A549 (cell line): ENCODE results near the gene LACTB. TPM values are rescaled to one million over a fixed set of nuclear protein-coding genes. Genes with fewer than 3 reads are reported as not detected.
"Not testable (repeated sequence)": the region's sequence is repeated elsewhere in the genome, so short reads cannot be mapped to it uniquely, and the experiment has no call there.

ENCODE experiments used
- ATAC-seq, 2 experiments: fragments of 200-7000 bp in 1 of 2; fragments of >200 bp in 1 of 2; cut with Nextera tagmentation in 1 of 2; cut with Tn5 transposase in 1 of 2; 3 replicates each; pipeline versions ENCODE4 v1.8.0 to v1.9.1; 2018 to 2020; ENCODE audit warnings: mild to moderate bottlenecking in 1 of 2, moderate library complexity in 1 of 2
- CTCF ChIA-PET: fragments of 300-600 bp; sonication (Branson Sonifier 250); formaldehyde crosslinking; extraction: SDS; loops from one replicate; lab custom pipeline; 2021; ENCODE audit warnings: antibody characterized with exemption, inconsistent platforms; lab: Yijun Ruan, JAX
- POLR2A ChIA-PET: fragments of 350-600 bp; formaldehyde crosslinking; extraction: SDS; loops from one replicate; lab custom pipeline; 2021; ENCODE audit warnings: antibody characterized with exemption, inconsistent platforms; lab: Yijun Ruan, JAX
- DNase-seq, 2 experiments: peaks; one replicate each; pipeline versions ENCODE4 v3.0.0 to v3.0.0-alpha.2; 2011 to 2016; ENCODE audit warnings: low read depth in 1 of 2, low spot score in 1 of 2
- FAIRE-seq: peaks from 2 replicates; lab custom pipeline; 2011; peaks lifted over from hg19 to GRCh38; lab: Jason Lieb, UNC
- H3K27ac ChIP-seq, 2 experiments: fragments of >200 bp; sonication (Bioruptor Twin); formaldehyde crosslinking; 3 replicates each; pipeline ENCODE4 v1.5.1; 2016 to 2017
- H3K4me1 ChIP-seq: fragments of >200 bp; sonication (Bioruptor Twin); formaldehyde crosslinking; 3 replicates; pipeline ENCODE4 v1.6.1; 2016
- H3K4me2 ChIP-seq: fragments of >200 bp; sonication (Bioruptor Twin); formaldehyde crosslinking; 3 replicates; pipeline ENCODE4 v1.6.1; 2016
- H3K4me3 ChIP-seq: fragments of >200 bp; sonication (Bioruptor Twin); formaldehyde crosslinking; 3 replicates; pipeline ENCODE4 v1.5.1; 2016
- H3K9me3 ChIP-seq: fragments of >200 bp; sonication (Bioruptor Twin); formaldehyde crosslinking; 3 replicates; pipeline ENCODE4 v1.6.1; 2016
- BCL3 ChIP-seq: fragments of >200 bp; sonication (Bioruptor Twin); formaldehyde crosslinking; IDR thresholded peaks from 3 replicates; pipeline ENCODE4 v1.6.1; 2016
- CEBPB ChIP-seq, 2 experiments: fragments of >200 bp in 1 of 2; sonication (Bioruptor Twin) in 1 of 2; formaldehyde crosslinking in 1 of 2; IDR thresholded peaks; 2 replicates each; pipeline ENCODE4 v1.6.1; 2012 to 2016
- CHD4 ChIP-seq: fragments of 200-600 bp; sonication (generic); IDR thresholded peaks from 2 replicates; pipeline ENCODE4 v1.6.1; 2016; ENCODE audit warnings: antibody characterized with exemption, mild to moderate bottlenecking, borderline replicate concordance
- EHMT2 ChIP-seq: fragments of 200-600 bp; sonication (generic); IDR thresholded peaks from 2 replicates; pipeline ENCODE4 v1.6.1; 2016; ENCODE audit warnings: antibody characterized with exemption, low read depth, mild to moderate bottlenecking, moderate library complexity
- EP300 ChIP-seq, 2 experiments: fragments of >200 bp; sonication (Bioruptor Twin); formaldehyde crosslinking; IDR thresholded peaks; 2 replicates in 1 of 2; 3 replicates in 1 of 2; pipeline ENCODE4 v1.6.1; 2016 to 2017
- FOSL2 ChIP-seq, 2 experiments: fragments of 450-650 bp in 1 of 2; fragments of >200 bp in 1 of 2; sonication (Bioruptor Twin) in 1 of 2; formaldehyde crosslinking; IDR thresholded peaks; 2 replicates each; pipeline versions ENCODE4 v1.5.0 to v1.6.1; 2016 to 2020; ENCODE audit warnings: mild to moderate bottlenecking in 1 of 2, moderate library complexity in 1 of 2
- FOXS1 ChIP-seq: fragments of 250-450 bp; sonication (Bioruptor Pico); IDR thresholded peaks from 2 replicates; pipeline ENCODE4 v1.5.0; 2020; ENCODE audit warnings: mild to moderate bottlenecking, moderate library complexity
- GATA3 ChIP-seq: IDR thresholded peaks from 2 replicates; pipeline ENCODE4 v1.6.1; 2012; ENCODE audit warnings: borderline replicate concordance
- HDAC2 ChIP-seq: fragments of 200-600 bp; sonication (generic); IDR thresholded peaks from 2 replicates; pipeline ENCODE4 v1.6.1; 2016
- HES2 ChIP-seq: fragments of >200 bp; sonication (Bioruptor Twin); formaldehyde crosslinking; IDR thresholded peaks from 2 replicates; pipeline ENCODE4 v1.6.1; 2016
- HOXB13 ChIP-seq: fragments of 250-450 bp; sonication (Bioruptor Pico); IDR thresholded peaks from 2 replicates; pipeline ENCODE4 v1.5.0; 2020; ENCODE audit warnings: low read depth, mild to moderate bottlenecking, moderate library complexity
- HOXB5 ChIP-seq: fragments of 250-450 bp; sonication (Bioruptor Pico); IDR thresholded peaks from 2 replicates; pipeline ENCODE4 v1.5.0; 2020; ENCODE audit warnings: mild to moderate bottlenecking, moderate library complexity
- JUN ChIP-seq, 2 experiments: fragments of >200 bp; sonication (Bioruptor Twin); formaldehyde crosslinking; IDR thresholded peaks; 2 replicates in 1 of 2; 3 replicates in 1 of 2; pipeline ENCODE4 v1.6.1; 2016 to 2017
- JUNB ChIP-seq: fragments of >200 bp; sonication (Bioruptor Twin); formaldehyde crosslinking; IDR thresholded peaks from 2 replicates; pipeline ENCODE4 v1.6.1; 2016
- MAFK ChIP-seq: fragments of 450-650 bp; IDR thresholded peaks from 2 replicates; pipeline ENCODE4 v1.6.1; 2014; ENCODE audit not compliant: partially characterized antibody
- MAX ChIP-seq: IDR thresholded peaks from 2 replicates; pipeline ENCODE4 v1.6.1; 2012
- PBX3 ChIP-seq: IDR thresholded peaks from 2 replicates; pipeline ENCODE4 v1.6.1; 2012
- POLR2A ChIP-seq: IDR thresholded peaks from 2 replicates; pipeline ENCODE4 v1.6.1; 2012; ENCODE audit warnings: mild to moderate bottlenecking, low read length
- RAD21 ChIP-seq, 2 experiments: fragments of >200 bp in 1 of 2; sonication (Bioruptor Twin) in 1 of 2; formaldehyde crosslinking in 1 of 2; IDR thresholded peaks in 1 of 2; conservative IDR thresholded peaks in 1 of 2; 2 replicates in 1 of 2; 3 replicates in 1 of 2; pipeline ENCODE4 v1.6.1; 2012 to 2018; ENCODE audit warnings: inconsistent platforms in 1 of 2
- RARB ChIP-seq: fragments of 250-450 bp; sonication (Bioruptor Pico); IDR thresholded peaks from 2 replicates; pipeline ENCODE4 v1.8.0; 2021; ENCODE audit warnings: mild to moderate bottlenecking, moderate library complexity
- SMC3 ChIP-seq: fragments of >200 bp; sonication (Bioruptor Twin); formaldehyde crosslinking; IDR thresholded peaks from 3 replicates; pipeline ENCODE4 v1.6.1; 2018; ENCODE audit warnings: inconsistent platforms
- TFCP2L1 ChIP-seq: fragments of 250-450 bp; sonication (Bioruptor Pico); IDR thresholded peaks from 2 replicates; pipeline ENCODE4 v1.5.0; 2021; ENCODE audit warnings: mild to moderate bottlenecking
- ZFP36 ChIP-seq: fragments of 450-650 bp; IDR thresholded peaks from 2 replicates; pipeline ENCODE4 v1.6.1; 2014; ENCODE audit warnings: borderline replicate concordance; ENCODE audit not compliant: partially characterized antibody
- whole genome bisulfite sequencing: methylation state at CpG from one replicate; pipeline ENCODE4 v1.1.6; 2017; ENCODE audit errors: missing lambda C conversion rate; 5-methylcytosine and 5-hydroxymethylcytosine counted together
- polyA plus RNA-seq, 4 experiments: library from polyadenylated mRNA; depleted of rRNA in 3 of 4; stranded (reverse); fragments of >200 nt; fragmentation: RNase III in 1 of 4; extraction: RNeasy Plus Mini Kit Qiagen cat#74134 plus additional on column Dnase treatment in 1 of 4; gene quantifications; 2 replicates in 3 of 4; 3 replicates in 1 of 4; pipeline ENCODE4 v1.2.3, GENCODE V29; 2011 to 2017
- TF ChIP-seq, protein P1 (sequence below): fragments of 250-450 bp; sonication (Bioruptor Pico); IDR thresholded peaks from 2 replicates; pipeline ENCODE4 v1.5.0; 2020; ENCODE audit warnings: low read depth, mild to moderate bottlenecking, moderate library complexity

The LACTB gene
- polyA plus RNA-seq, 2 of the 4 experiments (the other 2 are of a cell fraction): 56.5 to 59.6 TPM

GRCh38 chr15:63105354-63105753 is 16.3 kb upstream of the LACTB start:
- H3K9me3 ChIP-seq: peaks cover 24% of the 10 kb centered on the region
- not testable (repeated sequence) for H3K4me3 ChIP-seq, FAIRE-seq, H3K4me2 ChIP-seq, ATAC-seq
- ChIA-PET POLR2A (interaction anchor here (1.3 kb wide), 1 partner anchor 52 kb away, joined by 3 read pairs; the partner anchor contains the start of gene RPS27L), CTCF (interaction anchor here (0.6 to 2.9 kb wide), 3 partner anchors 11 to 57 kb away, joined by 4 to 13 read pairs (median 10); no protein-coding TSS in a partner anchor)
- peak in 1 of 2 experiments; percentile 57 for DNase-seq
- WGBS: 74% methylated on average over 8 of the region's 8 CpGs
- peak overlapping the region; percentile 84 to 92 for H3K27ac ChIP-seq
- peaks cover 20% of the 10 kb centered on the region for H3K4me1 ChIP-seq
- TF ChIP-seq MAFK: peak; percentile 79

GRCh38 chr15:63107895-63108546 is 13.6 kb upstream of the LACTB start:
- FAIRE-seq (peak; percentile 99), DNase-seq (peak; percentile 93 to 99), ATAC-seq (peak; percentile 96)
- peak overlapping the region; percentile 84 to 92 for H3K27ac ChIP-seq
- H3K4me2 ChIP-seq: peak overlapping the region; percentile 66
- ChIA-PET POLR2A (interaction anchor here (0.6 to 1.9 kb wide), 8 partner anchors 12 to 60 kb away, joined by 4 to 8 read pairs (median 5); partner anchors contain the start of gene RPS27L), CTCF (interaction anchor here (0.6 to 5.0 kb wide), 8 partner anchors 10 to 257 kb away, joined by 3 to 38 read pairs (median 4); no protein-coding TSS in a partner anchor)
- TF ChIP-seq CHD4 (no peak), JUN (IDR thresholded peaks at IDR 0.05) (peak; percentile 99 to 100), MAX (peak; percentile 91), RARB (CRISPR knock-in tag) (peak; percentile 94), SMC3 (peak; percentile 58), ZFP36 (peak; percentile 15), HES2 (peak; percentile 88), EHMT2 (no peak), HOXB13 (CRISPR knock-in tag) (peak; percentile 92; the same call in 1 of the 2 replicates), POLR2A (no peak), PBX3 (peak; percentile 88), JUNB (peak; percentile 98), GATA3 (peak; percentile 99), HOXB5 (CRISPR knock-in tag) (peak; percentile 82; the same call in 1 of the 2 replicates), EP300 (IDR thresholded peaks at IDR 0.05) (peak; percentile 98 to 99), MAFK (peak; percentile 8), FOSL2 (IDR thresholded peaks at IDR 0.05) (peak; percentile 93), FOSL2 (CRISPR knock-in tag; IDR thresholded peaks at IDR 0.05) (peak; percentile 96), HDAC2 (no peak), TFCP2L1 (CRISPR knock-in tag) (no peak), CEBPB (IDR thresholded peaks at IDR 0.05) (peak; percentile 88 to 95), RAD21 (conservative IDR thresholded peaks at IDR 0.05 in 1 of 2, IDR thresholded peaks at IDR 0.05 in 1 of 2) (peak; percentile 43 to 77), BCL3 (peak; percentile 99), FOXS1 (CRISPR knock-in tag) (peak; percentile 72; the same call in 1 of the 2 replicates)
- TF ChIP-seq, protein P1, sequence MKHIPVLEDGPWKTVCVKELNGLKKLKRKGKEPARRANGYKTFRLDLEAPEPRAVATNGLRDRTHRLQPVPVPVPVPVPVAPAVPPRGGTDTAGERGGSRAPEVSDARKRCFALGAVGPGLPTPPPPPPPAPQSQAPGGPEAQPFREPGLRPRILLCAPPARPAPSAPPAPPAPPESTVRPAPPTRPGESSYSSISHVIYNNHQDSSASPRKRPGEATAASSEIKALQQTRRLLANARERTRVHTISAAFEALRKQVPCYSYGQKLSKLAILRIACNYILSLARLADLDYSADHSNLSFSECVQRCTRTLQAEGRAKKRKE: peak; percentile 74
- 0% methylated on average over 9 of the region's 9 CpGs for WGBS
- no peak overlapping the region for H3K4me3 ChIP-seq
- H3K4me1 ChIP-seq: peaks cover 33% of the 10 kb centered on the region
- peaks cover 27% of the 10 kb centered on the region for H3K9me3 ChIP-seq
